GM19324 (cell line): ENCODE results near the gene ADAM11.

Experiments
- ATAC-seq: cut with Tn5 transposase; IDR thresholded peaks from one replicate; pipeline ENCODE4 v1.9.1; 2021; ENCODE audit warnings: mild to moderate bottlenecking, moderate library complexity; ENCODE audit not compliant: unreplicated experiment, low FRiP score

The ADAM11 gene

DNA sequence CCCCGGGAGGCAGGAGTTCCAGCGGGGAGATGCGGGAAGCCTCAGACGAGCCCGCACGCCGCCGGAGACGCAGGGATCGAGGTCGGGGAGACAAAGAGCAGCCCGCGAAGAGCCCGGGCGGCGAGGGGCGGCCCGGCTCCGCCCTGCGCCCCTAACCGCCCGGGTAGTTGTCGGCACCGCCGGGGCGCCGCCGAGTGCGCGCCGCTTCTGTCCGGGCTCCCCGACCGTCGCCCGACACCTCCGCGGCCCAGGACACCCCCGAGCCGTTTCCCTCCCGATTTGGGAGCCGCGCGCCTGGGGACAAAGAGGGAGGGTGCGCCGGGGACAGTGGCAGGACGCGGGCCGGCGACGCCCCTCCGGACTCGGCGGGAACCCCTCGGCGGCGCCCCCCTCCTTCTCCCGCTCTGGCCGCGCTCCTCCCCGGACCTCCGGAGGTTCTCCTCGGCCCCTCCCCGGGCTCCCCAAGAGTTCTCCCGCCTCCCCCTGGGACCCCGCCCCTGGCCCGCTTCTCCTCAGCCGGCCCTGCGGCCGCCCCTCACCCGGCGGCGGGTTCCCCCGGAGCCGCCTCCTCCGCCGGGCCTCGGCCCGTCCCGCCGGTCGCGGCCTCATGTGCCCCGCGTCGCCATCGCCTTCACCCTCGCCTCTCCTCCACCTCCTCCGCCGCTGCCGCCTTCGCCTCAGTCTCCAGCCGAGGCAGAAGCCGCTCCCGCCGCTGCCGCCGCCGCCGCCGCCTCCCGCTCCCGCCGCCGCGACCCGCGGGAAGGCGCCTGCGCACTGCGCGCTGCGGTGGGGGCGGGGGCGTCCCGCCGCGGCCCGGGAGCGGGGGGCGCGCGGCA lies 71.0 kb downstream of the ADAM11 start, which contains the start of gene GJC1:
Gene GJC1 (minus strand): TSS at position 765 of the 836 bp plus-strand sequence. CDS start 24,470 bp downstream, outside the sequence.
- no peak for ATAC-seq

DNA sequence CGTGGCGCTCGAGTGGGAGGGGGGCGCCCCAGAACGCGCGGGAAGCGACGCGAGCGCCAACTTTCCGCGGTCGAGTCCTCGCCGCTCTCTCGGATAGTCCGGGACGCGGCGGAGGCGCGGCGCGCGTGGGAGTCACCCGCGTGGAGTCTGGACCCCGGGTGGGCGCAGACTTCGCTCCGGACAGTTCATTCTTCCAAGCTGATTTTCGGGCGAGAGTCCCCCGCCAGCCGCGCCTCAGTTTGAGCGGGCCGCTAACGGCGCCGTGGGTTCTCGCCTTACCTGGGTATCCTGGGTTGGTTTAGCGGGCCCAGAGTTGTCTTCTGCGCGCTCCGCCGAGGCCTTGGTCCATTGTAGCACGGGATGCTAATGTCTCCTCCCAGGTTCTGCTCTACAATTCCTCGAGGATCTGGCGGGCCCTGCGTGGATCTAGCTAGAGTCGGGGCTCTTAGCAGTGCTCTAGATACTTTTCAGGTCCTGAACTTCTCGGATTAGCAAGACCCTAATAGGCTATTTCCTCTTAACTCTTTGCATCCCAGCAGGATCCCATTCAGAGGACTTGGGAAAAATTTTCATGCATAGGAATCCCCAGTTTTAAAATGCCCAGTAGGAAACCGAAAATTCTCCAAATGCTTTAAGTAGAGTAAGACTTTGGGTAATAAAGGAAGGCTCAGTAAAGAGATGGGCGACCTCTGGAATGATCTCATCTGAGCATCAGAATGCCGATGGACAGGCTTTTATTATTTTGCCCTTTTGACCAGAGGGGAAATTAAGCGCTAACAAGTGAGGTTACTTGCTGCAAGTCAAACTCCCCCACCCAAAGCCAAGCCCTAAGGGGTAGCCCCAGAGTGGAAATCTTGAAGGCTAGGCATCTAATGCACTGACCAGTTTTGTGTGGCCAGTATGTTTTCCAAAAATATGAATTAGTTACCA lies 71.8 kb downstream of the ADAM11 start:
- ATAC-seq = no peak

DNA sequence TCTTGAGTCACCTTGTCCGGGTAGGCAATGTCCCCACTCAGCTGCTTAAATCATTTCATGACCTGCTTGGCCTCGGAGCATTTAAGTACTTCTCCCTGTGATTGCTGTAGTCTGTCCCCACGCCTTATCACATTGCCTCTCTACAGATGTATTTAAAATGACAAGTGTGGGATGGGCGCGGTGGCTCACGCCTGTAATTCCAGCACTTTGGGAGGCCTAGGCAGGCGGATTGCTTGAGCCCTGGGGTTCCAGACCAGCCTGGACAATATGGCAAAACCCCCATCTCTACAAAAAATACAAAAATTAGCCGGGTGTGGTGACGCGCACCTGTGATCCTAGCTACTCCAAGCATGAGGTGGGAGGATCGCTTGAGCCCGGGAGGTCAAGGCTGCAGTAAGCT lies 72.6 kb downstream of the ADAM11 start:
- no peak for ATAC-seq
